SK-N-DZ (cell line): ENCODE data around the gene ANO9.
"Not testable (repeated sequence)": the region's sequence is repeated elsewhere in the genome, so short reads cannot be mapped to it uniquely, and the experiment has no call there.

Source experiments
- DNase-seq: peaks from one replicate; pipeline ENCODE4 v3.0.0-alpha.2; 2015; ENCODE audit warnings: low spot score

The ANO9 gene

DNA sequence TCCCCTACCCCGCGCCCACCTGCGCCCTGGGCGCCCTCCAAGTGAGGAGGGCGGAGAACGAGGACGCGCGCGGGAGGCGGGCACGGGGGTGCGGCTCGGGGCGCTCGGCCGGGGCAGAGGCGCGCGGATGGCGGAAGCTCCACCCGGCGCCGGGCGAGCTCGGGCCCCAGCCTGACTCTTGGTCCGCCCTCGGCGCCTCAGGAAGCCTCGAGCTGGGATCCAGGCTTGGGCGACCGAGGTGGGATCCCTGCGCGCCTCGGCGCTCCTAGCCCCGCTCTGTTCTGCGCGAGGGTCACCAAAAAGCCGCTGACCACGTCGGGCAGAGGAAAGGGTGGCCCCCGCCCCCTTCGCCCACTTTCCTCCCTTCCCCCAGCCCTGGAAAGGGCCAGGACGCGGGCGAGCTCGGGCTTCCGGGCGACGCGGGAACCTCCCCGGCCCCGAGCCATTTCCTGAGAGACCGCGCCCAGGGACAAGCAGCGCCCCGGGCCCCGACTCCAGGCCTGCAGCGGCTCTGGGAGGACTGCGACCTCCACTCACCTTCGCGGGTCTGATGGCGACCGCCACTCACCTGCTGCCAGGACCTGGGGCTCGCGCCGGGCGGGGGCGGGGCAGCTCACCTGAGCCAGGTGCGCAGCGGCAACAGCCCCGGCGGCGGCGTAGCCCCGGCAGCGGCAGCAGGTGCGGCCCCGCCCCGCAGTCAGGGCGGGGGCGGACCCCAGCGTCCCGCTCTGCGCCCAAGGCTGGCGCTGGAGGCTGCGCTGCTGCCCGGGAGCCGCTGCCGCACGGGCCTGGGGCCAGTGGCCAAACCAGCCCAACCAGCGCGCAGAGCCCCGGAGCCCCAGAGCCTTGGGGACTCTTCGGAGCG is 24.8 kb downstream of the ANO9 start:
- no peak for DNase-seq

DNA sequence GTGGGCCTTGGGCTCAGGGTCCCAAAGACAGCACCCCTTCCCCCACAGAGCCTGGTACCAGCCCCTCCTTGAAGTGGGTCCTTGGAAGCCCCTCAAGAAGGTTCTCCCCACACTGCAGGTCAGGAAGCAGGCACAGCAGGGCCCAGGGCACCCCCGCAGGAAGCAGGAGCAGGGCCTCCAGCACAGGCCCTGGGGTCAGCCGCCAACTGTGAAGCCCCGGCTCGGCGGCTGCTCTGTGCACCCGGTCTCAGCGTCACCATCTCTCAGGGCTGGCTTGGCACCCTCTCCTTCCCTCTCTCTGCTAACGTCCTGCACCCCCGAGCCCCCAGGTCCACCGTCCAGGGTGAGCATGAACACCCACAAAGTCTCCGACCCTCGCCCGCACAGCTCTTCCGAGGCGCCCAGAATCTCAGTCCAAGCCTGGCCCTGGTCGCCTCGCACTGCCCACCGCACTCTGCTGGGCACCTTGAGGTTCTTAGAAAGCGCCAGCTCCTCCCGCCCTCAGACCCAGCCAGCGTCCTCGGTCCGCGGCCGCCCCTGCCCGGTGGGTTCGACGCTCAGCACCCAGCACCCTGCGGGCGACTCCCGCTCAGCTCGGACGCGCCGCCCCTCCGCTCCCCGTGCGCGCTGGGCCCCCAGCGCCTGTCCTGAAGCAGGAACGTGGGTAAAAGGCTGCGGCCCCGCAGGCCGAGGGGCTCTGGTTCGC is 25.6 kb downstream of the ANO9 start:
- DNase-seq: no peak

DNA sequence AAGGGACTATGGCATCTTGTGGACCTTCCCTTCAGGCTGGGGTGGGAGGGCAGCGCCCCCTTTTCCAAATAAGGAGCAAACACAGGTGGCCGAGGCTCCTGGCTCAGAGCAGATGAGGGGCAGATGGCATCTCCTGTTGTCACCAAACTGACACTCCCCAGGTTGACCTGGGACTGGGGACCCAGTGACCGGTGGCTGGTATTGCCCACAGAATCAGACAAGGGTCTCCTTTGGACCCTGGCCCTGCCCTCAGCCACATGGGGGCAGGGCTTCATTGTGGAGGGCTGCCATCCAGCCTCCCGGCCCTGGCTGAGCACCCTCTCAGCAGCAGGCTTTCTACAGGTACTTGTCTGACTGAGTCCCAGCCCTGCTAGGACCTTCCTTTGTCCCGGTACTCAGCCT is 26.2 kb downstream of the ANO9 start:
- DNase-seq: no peak

DNA sequence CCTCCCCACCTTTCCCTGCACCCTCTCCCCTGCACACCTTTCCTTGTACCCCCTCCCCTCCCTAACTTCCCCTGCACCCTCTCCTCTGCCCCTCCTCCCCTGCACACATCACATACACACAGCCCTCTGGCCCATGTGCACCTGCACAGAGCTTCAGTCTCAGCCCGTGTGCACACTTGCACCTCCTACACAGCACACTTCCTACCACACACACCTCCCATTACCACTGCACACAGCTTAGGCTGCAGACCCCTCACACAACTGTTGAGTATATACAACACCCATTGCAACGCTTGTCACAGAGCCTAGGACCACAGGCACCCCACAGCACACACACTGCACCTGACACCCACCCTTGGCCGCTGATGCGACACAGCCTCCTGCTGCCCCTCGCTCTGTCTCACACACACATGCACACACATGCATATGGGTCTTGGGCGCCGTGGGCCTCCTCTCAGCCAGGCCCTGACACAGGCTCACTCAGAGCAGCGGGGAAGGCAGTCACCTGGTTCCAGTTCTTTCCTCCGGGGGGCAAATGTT is 27.4 kb downstream of the ANO9 start:
- no peak for DNase-seq

DNA sequence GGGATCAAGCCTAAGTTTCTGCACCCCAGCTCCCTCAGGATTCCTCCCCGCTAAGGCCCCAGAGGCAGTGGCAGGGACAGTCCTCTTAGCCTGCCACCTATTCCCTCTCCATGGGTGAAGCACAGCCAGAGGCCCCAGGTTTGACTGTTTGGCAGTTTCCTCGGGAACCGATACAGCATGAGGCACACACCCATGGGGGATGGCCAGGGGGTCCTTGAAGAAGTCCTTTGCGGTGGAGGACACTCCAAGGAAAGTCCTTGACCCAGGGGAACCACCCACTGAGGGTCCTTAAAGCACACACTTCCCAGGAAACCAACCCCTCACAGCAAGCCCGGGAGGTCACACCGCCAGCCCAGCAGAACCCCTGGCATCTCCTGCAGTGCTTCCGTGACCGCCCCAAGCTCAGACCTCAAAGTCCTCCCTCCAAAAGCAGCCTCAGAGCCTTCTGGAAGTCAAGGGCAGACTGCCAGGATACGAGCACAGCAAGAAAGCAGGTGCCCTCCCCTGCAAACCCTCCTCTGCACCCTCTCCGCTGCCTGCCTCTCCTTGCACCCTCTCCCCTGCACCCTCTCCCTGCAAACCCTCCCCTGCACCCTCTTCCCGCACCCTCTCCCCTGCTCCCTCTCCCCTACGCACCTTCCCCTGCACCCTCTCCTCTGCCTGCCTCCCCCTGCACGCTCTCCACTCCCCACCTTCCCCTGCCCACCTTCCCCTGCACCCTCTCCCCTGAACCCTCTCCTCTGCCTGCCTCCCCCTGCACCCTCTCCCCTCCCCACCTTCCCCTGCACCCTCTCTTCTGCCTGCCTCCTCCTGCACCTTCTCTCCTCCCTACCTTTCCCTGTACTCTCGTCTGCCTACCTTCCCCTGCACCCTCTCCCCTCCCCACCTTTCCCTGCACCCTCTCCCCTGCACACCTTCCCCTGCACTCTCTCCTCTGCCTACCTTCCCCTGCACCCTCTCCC is 28.4 kb downstream of the ANO9 start:
- DNase-seq: no peak

DNA sequence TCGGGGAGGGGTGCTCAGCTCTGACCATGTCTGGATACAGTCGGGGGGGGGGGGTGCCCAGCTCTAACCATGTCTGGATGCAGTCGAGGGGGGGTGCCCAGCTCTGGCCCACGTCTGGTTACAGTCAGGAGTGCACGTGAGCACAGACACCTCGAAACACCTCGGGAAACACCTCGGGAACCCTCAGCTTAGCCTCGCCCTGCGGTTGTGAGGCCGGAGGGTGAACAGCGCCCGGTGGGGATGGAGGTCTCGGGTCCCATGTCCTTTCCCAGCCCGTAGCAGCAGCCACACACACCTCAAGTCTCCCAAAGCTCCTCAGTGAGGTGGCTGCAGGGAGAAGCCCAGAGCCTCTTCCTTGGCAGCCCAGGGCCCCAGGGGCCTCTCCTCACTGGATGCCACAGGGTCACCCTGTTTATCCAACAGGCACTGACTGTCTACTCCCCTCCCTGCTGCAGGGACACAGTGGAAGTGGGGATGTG is 29.1 kb downstream of the ANO9 start:
- DNase-seq: no peak

DNA sequence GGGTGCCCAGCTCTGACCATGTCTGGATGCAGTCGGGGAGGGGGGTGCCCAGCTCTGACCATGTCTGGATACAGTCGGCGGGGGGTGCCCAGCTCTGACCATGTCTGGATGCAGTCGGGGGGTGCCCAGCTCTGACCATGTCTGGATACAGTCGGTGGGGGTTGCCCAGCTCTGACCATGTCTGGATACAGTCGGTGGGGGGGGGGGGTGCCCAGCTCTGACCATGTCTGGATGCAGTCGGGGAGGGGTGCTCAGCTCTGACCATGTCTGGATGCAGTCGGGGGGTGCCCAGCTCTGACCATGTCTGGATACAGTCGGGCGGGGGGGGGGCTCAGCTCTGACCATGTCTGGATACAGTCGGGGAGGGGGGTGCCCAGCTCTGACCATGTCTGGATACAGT is 30.3 kb downstream of the ANO9 start:
- not testable (repeated sequence) for DNase-seq

DNA sequence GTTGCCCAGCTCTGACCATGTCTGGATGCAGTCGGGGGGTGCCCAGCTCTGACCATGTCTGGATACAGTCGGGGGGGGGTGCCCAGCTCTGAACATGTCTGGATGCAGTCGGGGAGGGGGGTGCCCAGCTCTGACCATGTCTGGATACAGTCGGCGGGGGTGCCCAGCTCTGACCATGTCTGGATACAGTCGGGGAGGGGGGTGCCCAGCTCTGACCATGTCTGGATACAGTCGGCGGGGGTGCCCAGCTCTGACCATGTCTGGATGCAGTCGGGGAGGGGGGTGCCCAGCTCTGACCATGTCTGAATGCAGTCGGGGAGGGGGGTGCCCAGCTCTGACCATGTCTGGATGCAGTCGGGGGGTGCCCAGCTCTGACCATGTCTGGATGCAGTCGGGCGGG is 31.1 kb downstream of the ANO9 start:
- not testable (repeated sequence) for DNase-seq

DNA sequence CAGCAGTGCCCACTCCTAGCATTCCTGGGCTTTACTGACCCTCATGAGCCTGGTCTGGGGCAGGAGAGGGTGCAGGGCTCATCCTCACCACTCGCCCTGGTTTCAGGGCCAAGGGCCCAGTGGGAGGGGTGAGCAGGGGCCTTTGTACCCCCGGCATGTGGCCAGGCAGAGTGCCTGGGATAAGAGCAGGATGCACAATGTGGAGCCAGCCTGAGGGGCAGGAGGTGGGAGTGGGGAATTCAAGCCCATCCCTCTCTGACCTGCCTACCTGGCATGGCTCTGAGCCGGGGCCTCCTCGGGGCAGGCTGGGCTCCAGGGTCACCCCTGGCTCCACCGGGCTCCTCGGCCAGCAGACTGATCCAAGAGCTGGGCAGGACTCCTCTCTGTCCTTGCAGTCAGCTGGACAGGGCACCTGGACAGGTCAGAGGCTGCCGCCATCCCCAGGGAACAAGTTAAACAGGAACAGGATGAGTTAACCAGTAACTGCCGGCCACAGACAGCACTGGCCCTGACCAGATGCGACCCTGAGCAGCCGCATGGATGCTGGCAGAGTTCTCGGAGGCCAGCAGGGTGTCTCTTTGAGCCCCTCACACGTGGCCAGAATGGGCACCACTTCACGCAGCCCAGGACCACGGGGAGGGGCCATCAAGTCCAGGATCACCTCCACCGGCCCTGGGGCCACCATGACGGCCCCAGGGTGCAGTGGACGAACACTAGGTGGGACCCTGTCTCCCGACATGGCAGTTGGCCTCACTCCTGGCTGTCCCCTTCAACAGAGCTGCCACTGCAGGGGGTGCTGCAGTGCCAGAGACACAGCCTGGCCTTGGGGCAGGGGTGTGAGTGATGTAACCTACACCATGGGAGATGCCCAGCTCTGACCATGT is 32.0 kb downstream of the ANO9 start:
- DNase-seq: no peak

DNA sequence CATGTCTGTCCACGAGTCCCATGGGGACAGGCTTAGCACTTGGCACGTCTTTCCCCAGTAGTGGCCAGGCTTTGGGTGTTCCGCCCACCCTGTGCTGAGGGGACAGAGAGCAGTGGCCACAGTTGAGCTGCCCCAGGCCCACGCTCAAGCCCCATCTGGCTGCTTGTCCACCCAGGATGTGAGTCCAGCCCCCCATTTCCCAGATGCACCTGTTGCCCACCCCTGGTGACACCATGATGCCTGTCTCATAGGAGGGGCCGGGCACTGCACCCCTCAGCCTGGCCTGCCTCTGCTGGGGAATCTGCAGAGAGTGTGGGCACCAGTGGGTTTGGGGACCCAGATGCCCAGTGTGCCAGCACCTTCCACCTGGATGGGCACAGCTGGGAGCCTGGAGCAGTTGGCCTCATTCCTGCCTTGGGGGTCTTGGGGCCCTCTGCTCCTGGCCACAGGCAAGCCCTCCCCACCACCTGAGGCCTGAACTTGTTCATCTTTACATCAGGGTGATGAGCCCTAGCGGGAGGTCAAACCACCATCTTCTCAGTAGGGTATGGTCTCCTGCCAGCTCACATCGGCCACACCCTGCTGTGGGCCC is 32.7 kb downstream of the ANO9 start:
- DNase-seq: no peak

DNA sequence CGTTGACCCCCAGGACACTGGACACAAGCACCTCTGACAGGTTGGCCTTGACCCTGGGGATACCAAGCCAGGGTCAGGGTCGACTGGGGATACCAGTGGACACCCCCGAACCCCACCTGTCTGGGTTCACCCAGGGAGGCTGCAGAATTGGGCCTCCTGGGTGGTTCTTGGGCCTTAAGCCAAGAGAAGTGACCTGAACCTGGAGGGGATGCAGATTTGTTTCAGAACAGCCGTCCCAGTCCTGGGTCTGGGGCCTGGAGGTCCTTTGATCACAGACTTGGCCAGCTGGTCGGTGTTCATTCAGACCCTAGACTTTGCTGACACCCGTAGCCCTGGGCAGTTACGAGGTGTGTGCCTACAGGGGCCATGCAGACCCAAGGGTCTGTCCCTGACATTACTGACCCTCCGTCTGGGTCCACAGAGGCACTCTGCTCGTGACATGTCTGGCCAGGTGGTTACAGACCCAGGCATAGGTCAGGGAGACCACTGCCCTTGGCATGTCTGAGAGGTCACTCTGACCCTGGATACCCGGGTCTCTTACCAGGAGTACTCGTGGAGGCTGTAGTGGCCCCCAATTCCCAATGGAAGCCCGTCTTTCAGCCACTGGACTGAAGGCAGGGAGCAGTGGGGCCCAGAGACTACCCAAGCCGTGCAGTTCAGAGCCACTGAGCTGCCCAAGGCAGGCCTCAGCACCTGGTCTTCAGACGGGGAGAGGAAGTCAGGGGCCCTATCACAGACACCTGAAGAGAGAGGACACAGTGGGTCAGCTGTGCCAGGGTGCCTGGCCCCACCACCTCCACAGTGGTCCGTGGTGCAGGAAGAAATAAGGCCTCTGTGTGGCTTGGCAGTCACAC is 33.4 kb downstream of the ANO9 start:
- no peak for DNase-seq

DNA sequence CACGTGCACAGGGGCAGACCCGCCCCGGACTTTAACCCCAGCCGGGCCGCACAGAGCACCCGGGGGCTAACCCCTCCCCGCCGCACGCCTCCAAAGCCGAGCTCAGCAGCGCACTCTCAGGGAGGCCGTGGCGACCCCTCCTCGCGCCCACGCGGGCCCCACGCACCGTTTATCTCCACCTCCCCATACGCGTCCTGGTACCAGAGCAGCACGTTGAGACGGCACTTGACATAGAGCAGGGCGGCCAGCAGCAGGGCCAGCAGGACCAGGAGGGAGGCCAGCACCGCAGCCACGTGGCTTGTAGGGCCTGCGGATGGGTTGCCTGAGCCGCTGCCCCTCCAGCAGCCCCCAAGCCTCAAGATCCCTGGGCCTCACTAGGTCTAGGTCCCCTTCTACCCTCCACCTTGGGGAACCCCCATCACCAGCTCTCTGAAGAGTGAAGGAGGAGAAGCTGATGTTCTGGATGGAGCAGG is 34.1 kb downstream of the ANO9 start:
- DNase-seq: no peak

DNA sequence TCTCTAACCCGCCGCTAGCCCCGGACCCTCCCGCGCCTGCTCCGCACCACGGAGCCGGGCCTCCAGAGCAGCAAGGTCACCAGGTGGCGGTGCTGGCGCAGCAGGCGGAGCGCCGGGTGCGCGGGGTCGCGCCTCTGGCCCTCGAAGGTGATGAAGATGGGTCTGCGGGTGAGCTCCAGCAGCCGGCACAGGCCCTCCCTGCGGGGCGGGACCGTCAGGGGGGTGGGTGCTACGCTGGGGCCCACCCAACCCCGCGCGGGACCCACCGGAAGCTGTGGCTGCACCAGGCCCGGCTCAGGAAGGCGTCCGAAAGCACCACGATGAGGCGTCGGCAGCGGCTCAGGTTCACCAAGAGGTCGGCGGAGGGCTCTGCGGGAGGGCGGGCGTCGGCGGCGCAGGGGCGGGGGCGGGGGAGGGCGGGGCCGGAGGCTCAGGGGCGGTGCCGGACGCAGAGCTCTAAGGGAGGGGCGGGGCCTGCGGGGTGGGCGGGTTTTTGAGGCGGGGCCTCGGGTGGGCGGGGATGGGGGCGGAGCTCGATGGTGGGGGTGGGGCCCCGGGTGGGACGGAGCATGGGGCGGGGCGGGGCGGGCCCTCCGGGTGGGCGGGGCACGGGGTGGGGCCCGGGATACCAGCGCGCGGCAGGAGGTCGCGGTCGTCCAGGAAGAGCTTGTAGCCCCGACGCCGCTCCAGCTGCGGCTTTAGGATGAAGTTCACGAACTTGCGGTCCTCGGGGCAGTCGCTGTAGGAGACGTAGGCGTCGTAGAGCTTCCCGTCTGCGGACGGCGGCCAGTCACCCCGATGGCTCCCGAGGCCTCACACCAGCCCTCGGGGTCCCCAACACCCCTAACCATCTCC is 34.8 kb downstream of the ANO9 start:
- DNase-seq: peak; percentile 84

DNA sequence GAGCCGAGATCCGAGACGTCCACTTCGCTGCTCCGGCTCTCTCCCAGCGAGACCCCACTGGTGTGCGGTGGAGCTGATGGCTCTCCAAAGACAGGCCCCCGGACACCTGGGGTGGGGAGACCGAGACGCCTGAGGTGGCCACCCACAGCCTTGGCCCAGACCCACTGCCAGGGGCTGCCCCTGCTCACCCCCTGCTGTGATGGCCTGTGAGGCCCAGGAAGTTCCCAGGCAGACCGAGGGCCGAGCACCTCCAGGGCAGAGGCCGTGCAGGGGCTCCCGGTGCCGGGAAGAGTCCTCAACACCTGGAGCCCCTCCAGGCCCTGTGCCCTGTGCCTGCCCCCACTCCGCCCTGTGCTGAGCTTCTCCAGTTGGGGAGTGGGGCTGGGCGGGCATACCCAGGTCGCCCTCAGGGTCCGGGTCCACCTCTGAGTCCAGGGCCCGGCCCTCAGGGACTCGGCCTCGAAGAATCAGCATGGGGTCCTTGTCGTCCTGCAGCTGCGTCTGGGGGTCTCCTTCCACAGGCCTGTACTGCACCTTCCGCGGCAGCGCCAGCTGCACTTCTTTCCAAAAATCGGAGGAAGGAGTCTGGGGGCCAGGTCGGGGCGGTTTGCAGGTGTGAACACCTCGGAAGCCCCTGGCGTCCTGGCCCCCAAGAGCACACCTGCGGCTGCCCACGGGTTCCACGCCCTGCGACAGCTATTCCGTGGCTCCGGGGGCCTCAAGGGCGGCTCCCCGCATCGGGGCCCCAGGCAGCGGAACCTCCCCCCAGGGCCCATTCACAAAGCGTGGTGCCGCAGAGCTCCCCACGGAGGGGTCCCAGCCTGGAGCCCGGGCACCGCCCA is 35.6 kb downstream of the ANO9 start:
- no peak for DNase-seq

DNA sequence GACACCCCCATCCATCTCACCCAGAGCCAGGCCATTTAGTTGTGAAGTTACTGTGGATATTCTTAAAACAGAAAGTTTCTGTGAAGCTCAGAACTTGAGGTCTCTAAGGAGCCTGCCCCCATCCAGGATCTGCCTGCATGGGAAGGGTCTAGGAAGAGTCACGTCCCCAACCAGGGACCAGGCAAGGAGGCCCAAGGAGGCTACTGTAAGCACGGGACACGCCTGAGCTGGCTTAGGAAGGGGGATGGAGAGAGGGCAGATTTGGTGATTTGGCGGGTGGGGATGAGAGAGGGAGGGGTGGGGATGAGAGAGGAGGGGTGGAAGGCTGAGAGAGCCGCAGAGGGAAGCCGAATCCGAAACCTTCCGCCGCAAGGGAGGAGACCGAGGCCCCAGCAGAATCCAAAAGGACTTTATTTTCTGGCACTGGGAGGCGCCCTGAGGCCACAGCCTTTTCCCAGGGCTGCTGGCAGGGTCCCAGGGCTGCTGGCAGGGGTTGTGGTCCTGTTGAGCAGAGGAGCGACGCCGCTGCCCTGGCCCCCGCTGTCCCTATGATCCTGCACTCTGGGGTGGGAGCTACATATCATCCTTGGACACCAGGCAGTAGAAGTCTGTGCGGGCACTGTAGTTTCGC is 36.4 kb downstream of the ANO9 start:
- no peak for DNase-seq

DNA sequence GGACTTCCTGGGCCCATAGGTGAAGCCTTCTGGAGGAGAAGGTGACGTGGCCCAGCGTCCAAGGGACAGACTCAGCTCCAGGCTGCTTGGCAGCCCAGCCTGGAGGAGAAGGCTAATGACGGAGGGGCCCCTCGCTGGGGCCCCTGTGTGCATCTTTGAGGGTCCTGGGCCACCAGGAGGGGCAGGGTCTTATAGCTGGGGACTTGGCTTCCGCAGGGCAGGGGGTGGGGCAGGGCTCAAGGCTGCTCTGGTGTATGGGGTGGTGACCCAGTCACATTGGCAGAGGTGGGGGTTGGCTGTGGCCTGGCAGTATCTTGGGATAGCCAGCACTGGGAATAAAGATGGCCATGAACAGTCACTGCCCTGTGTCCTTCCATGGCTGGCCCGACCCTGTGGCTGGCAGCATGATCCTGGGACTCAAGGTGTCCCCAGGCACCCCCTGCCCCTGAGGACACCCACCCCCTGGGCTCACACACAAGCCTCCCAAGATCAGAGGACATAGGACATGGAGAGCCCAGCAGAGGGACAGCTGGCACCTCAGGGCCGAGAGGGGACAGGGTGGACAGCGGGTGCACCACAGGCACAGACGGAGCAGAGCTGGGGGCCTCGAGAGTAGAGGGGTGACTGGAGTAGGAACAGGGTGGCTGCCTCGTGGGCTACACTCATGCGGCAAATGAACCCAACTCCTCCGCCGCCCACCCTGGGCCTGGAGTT is 37.1 kb downstream of the ANO9 start:
- DNase-seq: no peak
